Fibroblast of skin of left biceps (primary cell): ENCODE data around the gene PLEKHM3.
"Not testable (repeated sequence)": the region's sequence is repeated elsewhere in the genome, so short reads cannot be mapped to it uniquely, and the experiment has no call there.

Experiments used
- DNase-seq, 2 experiments: peaks; one replicate each; pipeline ENCODE4 v3.0.0-alpha.2; 2013; ENCODE audit warnings: low read depth in 2 of 2

The PLEKHM3 gene

DNA sequence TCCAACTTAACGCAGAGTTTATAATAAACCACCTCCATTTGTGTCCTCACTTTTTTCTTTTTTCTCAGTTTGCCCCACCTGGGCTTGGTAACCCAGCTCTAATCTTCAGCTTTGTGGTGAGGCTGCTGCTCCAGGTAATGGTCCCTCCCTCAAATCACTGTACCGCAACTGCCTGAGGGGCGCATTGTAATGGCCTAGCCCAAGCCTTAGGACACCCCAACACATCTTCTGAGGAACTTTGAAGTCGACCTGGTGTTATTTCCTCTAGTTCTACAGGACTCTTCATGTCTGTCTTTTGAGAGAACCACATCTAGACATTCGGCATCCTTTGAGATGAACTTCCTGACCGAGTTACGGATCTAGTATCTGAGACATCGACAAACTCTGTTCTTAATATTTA is 99.7 kb downstream of the PLEKHM3 start:
- no peak for DNase-seq

GRCh38 chr2:207921606-207922005 is 103.7 kb downstream of the PLEKHM3 start:
- DNase-seq: no peak

- DNase-seq: no peak
These were observed 104.6 kb downstream of the PLEKHM3 start for GRCh38 chr2:207920721-207921120.

GRCh38 chr2:207920321-207920720 is 105.0 kb downstream of the PLEKHM3 start:
- DNase-seq: no peak

DNA sequence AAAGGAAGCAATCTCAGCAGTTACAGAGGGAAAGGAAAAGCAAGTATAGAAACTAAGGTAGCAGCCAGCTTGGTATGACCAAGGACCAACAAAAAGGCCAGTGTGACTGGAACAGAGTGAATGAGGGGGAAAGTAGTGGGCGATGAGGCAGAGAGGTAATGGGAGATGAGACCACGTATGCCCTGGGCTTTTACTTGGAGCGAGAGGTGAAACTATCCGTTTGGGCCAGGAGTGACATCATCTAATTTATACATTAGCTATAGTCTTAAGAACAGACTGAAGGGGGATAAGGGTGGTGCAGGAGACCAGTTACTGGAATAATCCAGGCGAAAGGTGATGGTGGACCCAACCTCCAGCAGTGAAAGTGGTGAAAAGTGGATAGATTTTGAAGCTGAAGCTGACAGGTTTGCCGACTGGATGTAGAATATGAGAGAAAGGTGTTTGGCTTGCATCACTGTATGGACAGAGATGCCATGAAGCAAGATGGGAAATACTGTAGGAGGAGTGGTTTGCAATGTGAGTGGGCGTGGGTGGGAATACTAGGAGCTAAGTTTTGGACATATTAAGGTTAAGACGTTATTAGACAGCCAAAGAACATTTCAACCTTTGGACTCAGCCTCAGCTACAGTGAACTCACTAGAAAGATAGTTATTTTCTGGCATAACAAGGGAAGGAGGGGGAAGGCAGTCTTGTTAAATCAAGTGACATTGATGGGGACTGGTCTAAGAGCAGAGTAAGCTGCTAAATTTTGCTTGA is 106.0 kb downstream of the PLEKHM3 start:
- DNase-seq: no peak

GRCh38 chr2:207914716-207915115 is 110.6 kb downstream of the PLEKHM3 start:
- DNase-seq: no peak

DNA sequence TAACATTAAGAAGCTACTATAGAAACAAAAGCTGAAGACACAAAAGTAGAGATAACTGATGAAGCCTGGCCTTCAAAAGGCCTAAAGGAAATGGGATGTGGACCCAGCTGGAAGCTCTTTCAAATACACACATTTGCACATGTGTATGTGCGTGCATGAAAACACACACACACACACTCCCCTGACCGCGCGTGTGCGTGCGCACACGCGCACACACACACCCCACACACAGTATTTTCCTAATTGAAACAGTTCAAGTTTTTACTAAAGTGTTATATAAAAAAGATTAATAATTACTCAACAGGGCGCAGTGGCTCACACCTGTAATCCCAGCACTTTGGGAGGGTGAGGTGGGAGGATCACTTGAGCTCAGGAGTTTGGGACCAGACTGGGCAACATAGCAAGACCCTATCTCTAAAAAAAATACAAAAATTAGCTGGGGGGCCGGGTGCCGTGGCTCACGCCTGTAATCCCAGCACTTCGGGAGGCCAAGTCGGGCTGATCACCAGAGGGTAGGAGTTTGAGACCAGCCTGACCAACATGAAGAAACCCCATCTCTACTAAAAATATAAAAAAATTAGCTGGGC is 111.5 kb downstream of the PLEKHM3 start:
- no peak for DNase-seq

DNA sequence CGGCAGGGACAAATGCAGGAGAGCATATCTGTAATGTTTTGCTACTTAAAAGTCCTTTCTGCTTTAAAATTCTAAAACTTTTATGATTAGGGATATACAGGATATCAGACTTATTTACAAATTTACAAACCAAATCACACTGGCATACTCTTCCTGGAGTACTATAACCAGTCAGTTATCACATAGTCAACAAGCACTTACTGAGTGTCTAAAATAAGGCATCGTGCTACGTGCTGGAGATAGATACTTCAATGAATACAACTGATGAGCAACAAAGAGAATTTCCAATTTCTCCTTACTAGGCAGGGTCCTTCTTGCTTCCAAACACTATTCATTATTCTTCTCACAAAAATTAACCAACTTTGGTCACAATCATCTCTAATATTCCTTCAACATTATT is 113.5 kb downstream of the PLEKHM3 start:
- DNase-seq: no peak

DNA sequence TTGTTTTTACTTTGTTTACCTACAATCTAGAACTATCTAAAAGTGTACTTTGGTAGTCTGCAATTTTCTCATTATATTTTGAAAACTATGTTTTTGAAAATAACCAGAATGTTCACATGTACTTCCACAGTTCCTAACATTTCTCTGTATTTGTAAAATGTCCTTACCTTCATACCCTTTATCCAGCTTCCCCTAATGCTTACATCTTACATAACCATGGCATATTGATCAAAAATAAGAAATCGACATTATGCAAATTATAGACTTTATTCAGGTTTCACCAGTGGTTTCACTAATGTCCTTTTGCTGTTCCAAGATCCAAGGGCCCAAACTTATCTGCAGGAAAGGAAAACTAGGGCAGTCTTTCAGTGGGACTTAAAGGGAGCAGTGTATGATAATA is 114.1 kb downstream of the PLEKHM3 start:
- DNase-seq: no peak

DNA sequence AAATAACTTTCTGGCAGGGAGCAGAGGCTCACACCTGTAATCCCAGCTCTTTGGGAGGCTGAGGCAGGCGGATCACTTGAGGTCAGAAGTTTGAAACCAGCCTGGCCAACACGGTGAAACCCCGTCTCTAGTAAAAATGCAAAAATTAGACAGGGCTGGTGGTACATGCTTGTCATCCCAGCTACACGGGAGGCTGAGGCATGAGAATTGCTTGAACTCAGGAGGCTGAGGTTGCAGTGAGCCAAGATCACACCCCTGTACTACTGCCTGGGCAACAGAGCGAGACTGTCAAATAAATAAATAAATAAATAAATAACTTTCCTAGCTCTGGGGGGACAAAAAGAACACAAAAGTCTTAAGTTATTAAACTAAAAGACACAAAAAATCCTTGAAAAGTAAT is 118.8 kb downstream of the PLEKHM3 start:
- DNase-seq: not testable (repeated sequence)

DNA sequence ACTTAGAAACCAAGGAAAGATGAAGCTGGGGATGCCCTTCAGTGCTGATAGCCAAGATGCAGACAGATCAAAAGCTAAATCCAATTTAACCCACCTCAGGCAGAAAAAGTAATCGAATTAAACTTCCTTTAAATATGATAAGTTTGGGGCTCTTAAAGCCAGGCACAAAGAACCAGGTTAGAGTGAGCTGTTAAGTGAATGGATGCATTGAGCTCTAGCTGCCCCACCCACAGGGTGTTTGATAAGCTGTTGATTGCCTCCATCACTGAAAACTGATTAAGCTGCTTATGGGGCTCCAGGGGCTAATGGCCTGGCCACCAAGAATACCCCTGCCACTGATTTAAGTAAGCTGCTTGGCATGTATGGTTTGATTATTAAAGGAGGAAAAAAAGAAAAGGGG is 119.8 kb downstream of the PLEKHM3 start:
- DNase-seq: no peak

DNA sequence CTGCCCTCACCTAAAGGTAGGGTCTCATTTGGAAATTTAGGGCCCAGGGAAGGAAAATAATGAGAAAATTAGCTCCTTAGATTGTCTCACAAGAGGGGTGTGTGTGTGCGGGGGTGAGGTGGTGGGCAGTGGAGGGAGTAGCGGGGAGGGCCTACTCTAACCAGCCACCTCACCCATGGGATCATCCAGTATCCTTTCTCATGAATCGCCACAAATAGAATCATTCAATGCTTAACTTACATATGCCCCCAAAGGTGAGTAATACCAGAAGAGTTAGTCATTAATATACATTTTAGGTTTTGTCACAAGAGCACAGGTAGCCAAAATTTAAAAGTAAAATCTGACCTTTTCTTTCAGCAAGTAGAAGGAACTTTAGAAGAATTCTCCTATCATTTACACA is 122.1 kb downstream of the PLEKHM3 start:
- DNase-seq: no peak

GRCh38 chr2:207902821-207903220 is 122.5 kb downstream of the PLEKHM3 start:
- no peak for DNase-seq

DNA sequence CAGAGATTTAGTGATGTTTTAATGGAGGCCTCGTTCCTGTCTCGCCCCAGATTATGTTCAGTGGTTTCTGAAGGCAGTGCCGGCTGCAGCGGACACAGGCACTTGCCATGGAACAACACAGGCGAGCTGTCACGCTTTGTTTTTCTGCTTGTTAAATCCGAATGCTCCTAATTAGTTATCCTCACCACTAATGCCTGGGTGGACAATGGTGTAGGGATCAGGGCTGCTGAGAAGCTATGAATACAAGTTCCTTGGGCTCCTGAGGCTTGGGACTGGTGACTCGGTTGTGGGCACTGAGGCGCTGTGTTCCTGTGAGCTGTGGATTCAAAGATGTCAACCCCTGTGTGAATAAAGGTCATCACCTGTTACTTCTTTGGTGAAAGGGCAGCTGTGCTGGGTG is 123.5 kb downstream of the PLEKHM3 start:
- DNase-seq: no peak

DNA sequence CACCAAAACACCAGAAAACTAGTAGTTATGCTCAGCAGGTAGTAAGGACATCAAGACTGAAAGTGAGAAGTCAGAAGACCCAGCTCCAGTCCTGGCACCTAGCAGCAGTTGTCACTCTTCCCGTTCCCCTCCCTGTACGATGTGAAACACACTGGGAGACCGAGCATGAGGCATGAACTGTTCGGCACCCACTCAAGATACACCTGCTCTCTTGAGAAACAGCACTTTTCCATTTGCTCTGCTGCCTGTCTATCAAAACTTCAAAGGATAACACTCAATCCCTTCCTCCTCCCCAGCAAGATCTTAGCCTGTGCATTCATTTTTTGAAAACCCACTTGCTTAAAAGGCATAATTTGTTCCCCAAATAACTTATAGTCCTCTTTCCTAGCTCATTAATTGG is 123.9 kb downstream of the PLEKHM3 start:
- no peak for DNase-seq

DNA sequence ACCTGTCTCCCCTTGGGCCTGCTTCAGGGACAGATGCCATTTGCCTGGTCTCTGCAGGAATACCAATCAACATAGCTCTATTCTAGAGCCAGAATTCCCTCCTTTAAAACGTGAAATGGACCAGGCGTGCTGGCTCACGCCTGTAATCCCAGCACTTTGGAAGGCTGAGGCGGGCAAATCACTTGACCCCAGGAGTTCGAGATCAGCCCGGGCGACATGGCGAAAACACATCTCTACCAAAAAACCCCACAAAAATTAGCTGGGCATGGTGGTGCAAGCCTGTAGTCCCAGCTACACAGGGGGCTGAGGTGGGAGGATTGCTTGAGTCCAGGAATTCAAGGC is 127.0 kb downstream of the PLEKHM3 start:
- no peak for DNase-seq

- no peak for DNase-seq
These were observed 127.6 kb downstream of the PLEKHM3 start for GRCh38 chr2:207897541-207898353.

DNA sequence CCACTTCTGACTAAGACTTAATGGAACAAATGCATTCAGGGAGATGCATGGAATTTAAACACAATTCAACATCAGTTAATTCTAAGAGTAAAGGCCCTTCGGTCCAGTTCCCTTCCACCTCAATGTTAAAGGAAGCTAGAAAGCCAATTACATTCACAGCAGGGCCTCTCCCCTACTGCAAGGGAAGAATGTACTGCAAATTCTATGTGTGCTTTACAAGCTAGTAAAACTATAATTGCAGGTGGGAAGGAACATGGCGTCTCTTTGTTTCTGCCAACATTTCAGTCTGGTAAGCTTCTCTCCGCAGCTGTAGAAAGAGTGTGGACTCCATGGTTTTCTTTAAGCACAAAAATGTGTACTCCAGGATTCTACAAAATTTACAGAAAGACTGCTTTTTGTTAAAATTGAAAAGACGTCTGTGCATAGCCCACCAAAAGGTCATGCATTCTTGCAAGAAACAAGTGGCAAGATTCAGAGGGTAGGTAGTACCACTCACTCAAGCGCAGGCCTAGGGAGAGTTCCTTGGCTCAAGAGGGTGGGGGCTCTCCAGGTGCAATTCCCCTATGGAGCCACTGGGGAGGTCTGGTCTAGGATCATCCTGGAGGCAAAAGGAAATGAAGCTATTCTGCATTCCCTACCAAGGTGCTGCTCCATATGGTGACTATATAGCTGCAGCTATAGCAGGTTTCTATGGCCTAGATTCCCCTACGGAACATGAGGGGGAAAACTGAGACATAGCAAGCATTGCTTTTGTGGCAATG is 128.6 kb downstream of the PLEKHM3 start:
- DNase-seq: no peak

DNA sequence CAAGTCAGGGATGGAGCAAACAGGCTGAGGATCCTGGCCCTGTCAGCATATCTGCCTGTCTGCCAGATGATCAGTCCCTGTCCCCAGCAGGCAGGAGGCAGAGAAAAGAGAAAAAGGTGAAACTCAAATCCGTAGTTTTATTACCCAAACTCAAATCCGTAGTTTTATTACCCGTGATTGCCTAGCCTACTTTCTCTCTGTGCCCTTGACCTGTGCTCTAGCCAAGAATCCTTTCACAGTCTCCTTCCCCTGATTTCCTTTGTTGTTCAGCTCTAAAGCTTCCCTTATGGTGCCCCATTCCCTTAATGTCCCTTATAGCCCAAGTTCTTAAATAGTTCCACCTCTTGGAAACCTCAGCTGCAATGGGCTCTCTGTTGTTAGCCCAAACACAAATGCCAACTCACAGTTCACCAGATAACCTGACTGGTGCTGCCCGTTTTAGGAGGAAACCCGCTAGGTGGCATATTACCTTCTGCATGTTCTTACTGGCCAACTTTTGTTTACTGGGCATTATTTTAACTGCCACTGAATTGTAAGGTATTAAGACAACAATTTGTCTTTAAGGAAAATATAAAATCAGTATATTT is 130.0 kb downstream of the PLEKHM3 start:
- no peak for DNase-seq

GRCh38 chr2:207892716-207893402 is 132.5 kb downstream of the PLEKHM3 start:
- DNase-seq: no peak
